Right atrium auricular region (tissue), 2 donors: Measurements from ENCODE around the gene TBC1D13. TPM values are rescaled to one million over a fixed set of nuclear protein-coding genes. Genes with fewer than 3 reads are reported as not detected.

Experiments
- DNase-seq: peaks from one replicate; pipeline ENCODE4 v3.0.0-alpha.2; 2019; ENCODE audit warnings: low spot score
- H3K27ac ChIP-seq, 2 donors: fragments of 200-600 bp; sonication (generic); 1 replicate in 1 of 2; 2 replicates in 1 of 2; pipeline ENCODE4 v1.5.1; 2016 to 2019
- H3K27me3 ChIP-seq, 2 donors: fragments of 200-600 bp; sonication (generic); one replicate each; pipeline versions ENCODE4 v1.5.1 to v1.6.0; 2017 to 2019
- H3K36me3 ChIP-seq: fragments of 200-600 bp; sonication (generic); one replicate; pipeline ENCODE4 v1.5.1; 2016
- H3K4me1 ChIP-seq, 2 donors: fragments of 200-600 bp; sonication (generic); one replicate each; pipeline versions ENCODE4 v1.5.1 to v1.6.0; 2017 to 2019
- H3K4me3 ChIP-seq, 2 donors: fragments of 200-600 bp; sonication (generic); 1 replicate in 1 of 2; 2 replicates in 1 of 2; pipeline ENCODE4 v1.5.1; 2017 to 2019; ENCODE audit warnings: mild to moderate bottlenecking in 1 of 2, moderate library complexity in 1 of 2
- H3K9me3 ChIP-seq, 2 donors: fragments of 200-600 bp; sonication (generic); one replicate each; pipeline ENCODE4 v1.5.1; 2019
- total RNA-seq, 2 donors: library from RNA; depleted of rRNA; stranded (reverse); fragments of >200 nt; gene quantifications; one replicate each; pipeline ENCODE4 v1.1.0, GENCODE V29; 2016
- TF ChIP-seq, protein P1 (sequence below), 2 donors: fragments of 200-600 bp; sonication (generic); IDR thresholded peaks; one replicate each; pipeline ENCODE4 v1.5.1; 2019; ENCODE audit warnings: antibody characterized with exemption in 2 of 2

TBC1D13 gene, protein sequence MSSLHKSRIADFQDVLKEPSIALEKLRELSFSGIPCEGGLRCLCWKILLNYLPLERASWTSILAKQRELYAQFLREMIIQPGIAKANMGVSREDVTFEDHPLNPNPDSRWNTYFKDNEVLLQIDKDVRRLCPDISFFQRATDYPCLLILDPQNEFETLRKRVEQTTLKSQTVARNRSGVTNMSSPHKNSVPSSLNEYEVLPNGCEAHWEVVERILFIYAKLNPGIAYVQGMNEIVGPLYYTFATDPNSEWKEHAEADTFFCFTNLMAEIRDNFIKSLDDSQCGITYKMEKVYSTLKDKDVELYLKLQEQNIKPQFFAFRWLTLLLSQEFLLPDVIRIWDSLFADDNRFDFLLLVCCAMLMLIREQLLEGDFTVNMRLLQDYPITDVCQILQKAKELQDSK
- 10 to 100 TPM; 14.2 to 17.1 TPM for total RNA-seq

DNA sequence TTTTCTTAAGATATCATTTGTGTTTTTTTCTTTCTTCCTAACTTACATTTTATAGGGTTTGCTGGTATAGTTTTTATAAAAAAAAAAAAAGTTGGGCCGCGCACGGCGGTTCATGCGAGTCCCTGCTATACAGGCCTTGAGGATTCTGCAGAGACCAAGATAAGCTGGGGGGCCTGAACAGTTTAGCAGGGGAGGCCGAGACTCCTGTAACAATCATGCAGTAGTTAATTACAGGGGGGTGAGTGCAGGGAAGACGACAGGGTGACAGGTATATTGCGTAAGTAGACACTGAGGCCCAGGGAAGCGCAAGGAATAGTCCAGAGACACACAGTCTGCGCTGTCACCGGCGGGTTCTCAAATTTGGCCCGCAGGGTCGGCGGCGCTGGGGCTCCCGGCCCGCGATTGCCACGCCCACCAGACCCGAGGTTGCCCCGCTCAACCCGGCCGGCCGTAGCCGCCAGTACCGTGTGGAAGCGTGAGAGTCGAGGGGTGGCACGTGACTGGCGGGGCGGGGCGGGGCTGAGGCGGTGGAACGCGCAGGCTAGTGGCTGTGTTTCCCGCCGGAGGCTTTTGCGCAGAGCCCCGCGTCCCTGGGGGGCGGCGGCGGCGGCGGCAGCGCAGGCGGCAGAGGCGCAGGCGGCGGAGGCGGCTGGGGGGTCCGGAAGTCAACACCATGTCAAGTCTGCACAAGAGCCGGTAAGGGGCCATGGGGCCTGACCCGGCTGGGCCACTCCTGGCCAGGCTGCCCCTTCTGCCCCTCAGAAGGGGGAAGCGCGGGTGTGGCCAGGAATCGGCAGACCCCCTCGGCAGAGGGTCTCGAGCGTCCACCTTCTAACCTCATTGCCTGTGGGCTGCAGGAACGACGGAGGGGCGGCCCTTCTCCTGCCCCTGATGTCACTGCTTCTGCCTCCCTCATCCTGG lies at the start of gene TBC1D13:
TBC1D13 (plus strand) TSS at position 573 of the 921 bp plus-strand sequence; CDS start at position 674, 101 bp downstream.
- peak within 1 kb of the TSS; percentile 85 to 86 for H3K27ac ChIP-seq
- peaks cover 0 to 2% of the 10 kb centered on the region in 2 donors for H3K9me3 ChIP-seq

DNA sequence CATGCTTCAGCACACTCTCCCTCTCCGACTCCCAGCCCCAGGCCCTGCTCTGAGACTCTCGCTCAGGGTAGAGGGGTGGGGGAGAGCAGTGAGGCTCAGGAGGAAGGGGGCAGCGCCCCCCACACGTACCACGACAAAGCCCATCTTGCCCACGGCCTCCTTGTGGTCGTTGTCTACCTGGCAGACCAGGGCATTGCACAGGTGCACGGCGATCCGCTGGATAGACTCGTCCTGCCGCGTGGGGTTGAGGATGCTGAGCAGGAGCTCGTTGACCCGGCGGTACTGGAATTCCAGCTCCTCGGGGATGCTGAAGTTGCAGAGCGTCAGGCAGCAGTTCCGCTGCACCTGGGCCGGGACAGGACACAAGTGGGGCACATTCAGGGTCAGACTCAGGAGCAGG lies 44.7 kb upstream of the TBC1D13 start:
- Histone ChIP-seq H3K27ac (no peak overlapping the region), H3K27me3 (no peaks in the 10 kb centered on the region), H3K4me1 (no peaks in the 10 kb centered on the region), H3K9me3 (no peaks in the 10 kb centered on the region), H3K4me3 (no peak overlapping the region), H3K36me3 (peaks cover 26% of the 10 kb centered on the region)
- TF ChIP-seq, protein P1, sequence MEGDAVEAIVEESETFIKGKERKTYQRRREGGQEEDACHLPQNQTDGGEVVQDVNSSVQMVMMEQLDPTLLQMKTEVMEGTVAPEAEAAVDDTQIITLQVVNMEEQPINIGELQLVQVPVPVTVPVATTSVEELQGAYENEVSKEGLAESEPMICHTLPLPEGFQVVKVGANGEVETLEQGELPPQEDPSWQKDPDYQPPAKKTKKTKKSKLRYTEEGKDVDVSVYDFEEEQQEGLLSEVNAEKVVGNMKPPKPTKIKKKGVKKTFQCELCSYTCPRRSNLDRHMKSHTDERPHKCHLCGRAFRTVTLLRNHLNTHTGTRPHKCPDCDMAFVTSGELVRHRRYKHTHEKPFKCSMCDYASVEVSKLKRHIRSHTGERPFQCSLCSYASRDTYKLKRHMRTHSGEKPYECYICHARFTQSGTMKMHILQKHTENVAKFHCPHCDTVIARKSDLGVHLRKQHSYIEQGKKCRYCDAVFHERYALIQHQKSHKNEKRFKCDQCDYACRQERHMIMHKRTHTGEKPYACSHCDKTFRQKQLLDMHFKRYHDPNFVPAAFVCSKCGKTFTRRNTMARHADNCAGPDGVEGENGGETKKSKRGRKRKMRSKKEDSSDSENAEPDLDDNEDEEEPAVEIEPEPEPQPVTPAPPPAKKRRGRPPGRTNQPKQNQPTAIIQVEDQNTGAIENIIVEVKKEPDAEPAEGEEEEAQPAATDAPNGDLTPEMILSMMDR (IDR thresholded peaks at IDR 0.05), result no peak
- no peak for DNase-seq

More for the DNA sequence above, at the start of gene TBC1D13:
- peaks cover 10% of the 10 kb centered on the region for H3K36me3 ChIP-seq
- peaks cover 0 to 25% of the 10 kb centered on the region in 2 donors for H3K4me1 ChIP-seq
- DNase-seq, result peak; percentile 93
- TF ChIP-seq, protein P1 (IDR thresholded peaks at IDR 0.05), result no peak
- peak within 1 kb of the TSS; percentile 94 to 97 for H3K4me3 ChIP-seq
- H3K27me3 ChIP-seq, result no peaks in the 10 kb centered on the region

DNA sequence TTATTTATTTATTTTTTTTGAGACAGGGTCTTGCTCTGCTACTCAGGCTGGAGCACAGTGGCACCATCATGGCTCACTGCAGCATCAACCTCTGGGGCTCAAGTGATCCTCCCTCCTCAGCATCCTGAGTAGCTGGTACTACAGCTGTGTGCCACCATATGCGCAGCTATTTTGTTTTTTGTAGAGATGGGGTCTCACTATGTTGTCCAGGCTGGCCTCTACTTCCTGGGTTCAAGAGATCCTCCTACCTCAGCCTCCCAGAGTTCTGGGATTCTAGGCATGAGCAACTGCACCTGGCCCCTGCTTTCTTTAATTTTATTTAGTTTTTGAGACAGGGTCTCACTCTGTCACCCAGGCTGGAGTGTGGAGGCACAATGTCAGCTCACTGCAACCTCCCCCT lies 43.6 kb upstream of the TBC1D13 start:
- DNase-seq, result no peak
- Histone ChIP-seq H3K9me3 (no peaks in the 10 kb centered on the region), H3K36me3 (peaks cover 24% of the 10 kb centered on the region), H3K27ac (no peak overlapping the region), H3K4me1 (no peaks in the 10 kb centered on the region), H3K4me3 (no peak overlapping the region), H3K27me3 (no peaks in the 10 kb centered on the region)
- TF ChIP-seq, protein P1 (IDR thresholded peaks at IDR 0.05), result no peak

DNA sequence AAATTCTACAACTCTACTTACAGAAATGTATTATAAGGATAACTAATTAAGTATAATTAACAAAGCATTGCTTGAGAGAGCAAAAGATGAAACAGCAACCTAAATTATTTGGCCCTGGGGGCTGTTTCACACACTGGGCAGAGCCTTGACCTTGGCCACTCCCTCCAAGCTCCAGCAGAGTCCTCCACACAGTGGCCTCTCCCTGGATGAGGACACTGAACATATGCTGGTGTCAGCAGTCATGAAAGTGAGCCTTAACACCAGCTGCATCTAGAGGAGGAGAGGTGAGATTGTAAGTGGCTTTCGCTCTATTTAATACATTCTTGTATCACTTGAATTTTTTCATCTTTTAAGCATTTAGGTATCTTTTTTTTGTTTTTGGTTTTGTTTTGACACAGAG lies 39.8 kb upstream of the TBC1D13 start:
- H3K9me3 ChIP-seq, result no peaks in the 10 kb centered on the region
- no peak for DNase-seq
- no peaks in the 10 kb centered on the region for H3K27me3 ChIP-seq
- no peak overlapping the region for H3K27ac ChIP-seq
- peaks cover 22% of the 10 kb centered on the region for H3K36me3 ChIP-seq
- no peak overlapping the region for H3K4me3 ChIP-seq
- no peaks in the 10 kb centered on the region for H3K4me1 ChIP-seq
- TF ChIP-seq, protein P1 (IDR thresholded peaks at IDR 0.05), result no peak

DNA sequence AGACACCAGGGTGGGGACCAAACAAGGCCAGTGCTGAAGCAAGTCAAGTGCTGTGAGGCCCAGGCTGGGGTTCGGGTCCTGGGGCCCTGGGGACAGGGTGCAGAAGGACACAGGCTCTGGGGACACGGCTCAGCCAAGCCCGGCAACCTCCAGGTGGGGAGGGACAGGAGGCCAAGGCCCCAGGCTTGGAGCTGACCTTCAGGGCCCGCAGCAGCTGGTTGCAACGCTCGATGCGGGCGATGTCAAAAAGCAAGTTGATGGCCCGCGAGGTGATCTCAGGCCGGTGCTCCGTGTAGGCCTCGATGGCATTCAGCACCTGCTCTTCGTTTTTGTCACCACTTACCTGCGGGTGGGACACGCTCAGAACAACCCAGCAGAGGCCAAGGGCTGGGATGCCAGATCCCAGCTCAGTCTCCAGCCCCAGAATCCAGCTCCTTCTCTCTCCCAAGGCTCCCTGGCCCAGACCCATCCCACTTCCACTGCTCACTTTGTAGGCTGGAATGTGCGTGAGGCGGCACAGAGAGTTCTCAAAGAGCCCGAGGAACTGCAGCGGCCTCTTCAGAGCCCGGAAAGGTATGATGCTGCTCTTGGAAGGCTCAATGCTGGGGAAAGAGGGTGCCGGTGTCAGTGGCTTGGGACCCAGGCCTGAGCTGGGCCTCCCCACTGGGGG lies 36.0 kb upstream of the TBC1D13 start:
- DNase-seq, result no peak
- Histone ChIP-seq H3K4me3 (no peak overlapping the region), H3K4me1 (no peaks in the 10 kb centered on the region), H3K27me3 (no peaks in the 10 kb centered on the region), H3K9me3 (no peaks in the 10 kb centered on the region), H3K27ac (no peak overlapping the region), H3K36me3 (peaks cover 45% of the 10 kb centered on the region)
- TF ChIP-seq, protein P1 (IDR thresholded peaks at IDR 0.05), result no peak
